ENCODE data around the gene TCF3. TPM values are rescaled to one million over a fixed set of nuclear protein-coding genes. Genes with fewer than 3 reads are reported as not detected.

Gene TCF3
- total RNA-seq, 1 donor from 2014 or later, result 255 TPM

GRCh38 chr19:1563251-1563650 lies 89.2 kb downstream of the TCF3 start:
- Mint-ChIP-seq H3K9me3 (ENCODE audit: unreplicated experiment) (no peaks in the 10 kb centered on the region), H3K4me1 (ENCODE audit: unreplicated experiment) (peaks cover 7% of the 10 kb centered on the region), H3K36me3 (ENCODE audit: low read depth, unreplicated experiment) (no peaks in the 10 kb centered on the region), H3K27ac (ENCODE audit: unreplicated experiment) (no peak overlapping the region), H3K27me3 (ENCODE audit: unreplicated experiment) (peaks cover 14% of the 10 kb centered on the region), H3K4me3 (ENCODE audit: unreplicated experiment) (no peak overlapping the region)
- DNase-seq (ENCODE audit: low spot score), result no peak
- no peak for TF ChIP-seq CTCF (IDR thresholded peaks at IDR 0.05; ENCODE audit: unreplicated experiment)

DNA sequence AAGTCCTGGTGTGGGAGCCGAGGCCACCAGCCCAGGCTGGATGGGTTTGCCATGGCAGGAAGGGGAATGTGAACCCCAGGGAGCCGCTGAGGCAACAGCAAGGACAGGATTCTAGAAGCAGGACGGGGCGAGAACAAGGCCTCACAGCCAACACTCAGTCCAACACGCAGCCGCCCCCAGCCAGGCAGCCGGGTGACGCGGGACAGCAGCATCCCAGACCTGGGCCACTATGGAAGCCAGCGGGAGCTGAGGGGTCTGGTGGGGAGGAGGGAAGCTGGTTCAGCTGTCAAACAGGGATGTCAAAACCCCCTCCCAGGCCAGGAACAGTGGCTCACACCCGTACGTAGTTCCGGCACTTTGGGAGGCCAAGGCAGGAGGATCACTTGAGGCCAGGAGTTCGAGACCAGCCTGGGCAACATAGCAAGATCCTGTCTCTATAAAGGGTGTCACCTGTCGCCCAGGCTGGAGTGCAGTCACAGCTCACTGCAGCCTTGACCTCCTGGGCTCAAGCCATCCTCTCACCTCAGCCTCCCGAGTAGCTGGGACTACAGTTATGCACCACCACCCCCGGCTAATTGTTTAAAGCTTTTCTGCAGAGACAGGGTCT lies 91.1 kb downstream of the TCF3 start:
- peaks cover 20% of the 10 kb centered on the region for H3K27me3 Mint-ChIP-seq (ENCODE audit: unreplicated experiment)
- no peaks in the 10 kb centered on the region for H3K36me3 Mint-ChIP-seq (ENCODE audit: low read depth, unreplicated experiment)
- DNase-seq (ENCODE audit: low spot score), result no peak
- no peak overlapping the region for H3K27ac Mint-ChIP-seq (ENCODE audit: unreplicated experiment)
- H3K9me3 Mint-ChIP-seq (ENCODE audit: unreplicated experiment), result no peaks in the 10 kb centered on the region
- H3K4me1 Mint-ChIP-seq (ENCODE audit: unreplicated experiment), result peaks cover 7% of the 10 kb centered on the region
- no peak for TF ChIP-seq CTCF (IDR thresholded peaks at IDR 0.05; ENCODE audit: unreplicated experiment)
- no peak overlapping the region for H3K4me3 Mint-ChIP-seq (ENCODE audit: unreplicated experiment)

DNA sequence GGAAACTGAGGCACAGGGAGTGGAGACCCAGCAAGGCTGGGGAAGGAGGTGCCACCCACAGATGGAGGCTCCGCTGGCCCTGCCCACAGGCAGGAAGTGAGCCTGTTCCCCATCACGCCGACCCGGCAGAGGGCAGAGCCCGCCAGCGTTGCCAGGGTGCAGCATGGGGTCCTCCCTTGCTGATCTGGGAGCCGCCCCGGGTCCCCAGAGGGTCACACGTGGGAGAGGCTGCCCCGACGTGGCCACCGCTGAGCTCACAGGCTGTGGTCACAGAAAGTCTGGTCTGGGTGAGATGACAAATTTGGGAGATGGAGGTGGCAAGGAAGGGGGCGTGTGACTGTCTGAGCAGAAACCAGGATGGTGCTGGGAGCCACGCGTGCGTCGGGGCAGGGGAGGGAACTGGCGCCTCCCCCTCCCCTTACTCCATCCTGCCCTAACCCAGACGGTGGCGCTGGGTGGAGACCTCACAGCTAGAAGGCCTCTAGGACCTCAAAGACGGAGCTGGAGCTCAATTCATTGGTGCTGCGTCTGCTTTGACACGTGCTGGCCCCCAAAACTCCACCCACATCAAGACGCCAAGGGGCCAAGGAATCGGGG lies 92.0 kb downstream of the TCF3 start:
- H3K9me3 Mint-ChIP-seq (ENCODE audit: unreplicated experiment), result no peaks in the 10 kb centered on the region
- no peak overlapping the region for H3K4me3 Mint-ChIP-seq (ENCODE audit: unreplicated experiment)
- no peak overlapping the region for H3K27ac Mint-ChIP-seq (ENCODE audit: unreplicated experiment)
- H3K4me1 Mint-ChIP-seq (ENCODE audit: unreplicated experiment), result peaks cover 6% of the 10 kb centered on the region
- no peaks in the 10 kb centered on the region for H3K36me3 Mint-ChIP-seq (ENCODE audit: low read depth, unreplicated experiment)
- H3K27me3 Mint-ChIP-seq (ENCODE audit: unreplicated experiment), result peaks cover 16% of the 10 kb centered on the region
- DNase-seq (ENCODE audit: low spot score), result no peak
- TF ChIP-seq CTCF (IDR thresholded peaks at IDR 0.05; ENCODE audit: unreplicated experiment), result no peak

Other genes starting within 250 kb of the TCF3 start
- 145 TPM for gene DAZAP1, start 245.0 kb downstream of the TCF3 start, total RNA-seq (ENCODE audit: unreplicated experiment)
- gene RPS15, start 214.2 kb downstream of the TCF3 start, total RNA-seq (ENCODE audit: unreplicated experiment), result 1,175 TPM
- gene APC2, start 202.5 kb downstream of the TCF3 start, total RNA-seq (ENCODE audit: unreplicated experiment), result 1.9 TPM
- gene C19orf25, start 173.4 kb downstream of the TCF3 start, total RNA-seq (ENCODE audit: unreplicated experiment), result 29.7 TPM
- 8.4 TPM for gene PCSK4, start 162.3 kb downstream of the TCF3 start, total RNA-seq (ENCODE audit: unreplicated experiment)
- 2.3 TPM for gene REEP6, start 161.4 kb downstream of the TCF3 start, total RNA-seq (ENCODE audit: unreplicated experiment)
- 0.18 TPM for gene ADAMTSL5, start 139.6 kb downstream of the TCF3 start, total RNA-seq (ENCODE audit: unreplicated experiment)
- gene PLK5, start 128.5 kb downstream of the TCF3 start, total RNA-seq (ENCODE audit: unreplicated experiment), result 1.1 TPM
- gene MEX3D, start 84.3 kb downstream of the TCF3 start, total RNA-seq (ENCODE audit: unreplicated experiment), result 73.4 TPM
- 81.4 TPM for gene MBD3, start 59.8 kb downstream of the TCF3 start, total RNA-seq (ENCODE audit: unreplicated experiment)
- gene UQCR11, start 47.2 kb downstream of the TCF3 start, total RNA-seq (ENCODE audit: unreplicated experiment), result 182 TPM
- not detected for gene ONECUT3, start 100.9 kb upstream of the TCF3 start, total RNA-seq (ENCODE audit: unreplicated experiment)
- 0.69 TPM for gene ATP8B3, start 159.7 kb upstream of the TCF3 start, total RNA-seq (ENCODE audit: unreplicated experiment)
- gene REXO1, start 195.9 kb upstream of the TCF3 start, total RNA-seq (ENCODE audit: unreplicated experiment), result 48.1 TPM
- 19.9 TPM for gene KLF16, start 211.0 kb upstream of the TCF3 start, total RNA-seq (ENCODE audit: unreplicated experiment)
- 283 TPM for gene ABHD17A, start 232.9 kb upstream of the TCF3 start, total RNA-seq (ENCODE audit: unreplicated experiment)